Activated CD4-positive, alpha-beta T cell treated with anti-CD3 and anti-CD28 coated beads, Interleukin-2, Interleukin-6, amounts not matched to agents 100 ng/mL and 50 ng/mL, durations not matched to agents 16 hours and 8 hours (primary cell): ENCODE results near the gene NSF.
"Not testable (repeated sequence)": the region's sequence is repeated elsewhere in the genome, so short reads cannot be mapped to it uniquely, and the experiment has no call there.

Experiments used
- DNase-seq: peaks from one replicate; pipeline ENCODE4 v3.0.0-alpha.2; 2020

Gene NSF

GRCh38 chr17:46722662-46723285, 132.3 kb downstream of the NSF start:
- DNase-seq: no peak

- no peak for DNase-seq
These were observed 135.7 kb downstream of the NSF start for GRCh38 chr17:46726206-46726605.

GRCh38 chr17:46727572-46728348, 137.3 kb downstream of the NSF start:
- DNase-seq: no peak

GRCh38 chr17:46730026-46730425, 139.6 kb downstream of the NSF start:
- DNase-seq: no peak

- no peak for DNase-seq
These were observed 140.2 kb downstream of the NSF start for GRCh38 chr17:46730679-46731078.

- no peak for DNase-seq
These were observed 141.7 kb downstream of the NSF start for GRCh38 chr17:46732160-46732559.

- no peak for DNase-seq
These were observed 142.4 kb downstream of the NSF start for GRCh38 chr17:46732754-46733398.

- no peak for DNase-seq
These were observed 143.5 kb downstream of the NSF start for GRCh38 chr17:46733837-46734475.

- no peak for DNase-seq
These were observed 145.6 kb downstream of the NSF start for GRCh38 chr17:46736100-46736499.

GRCh38 chr17:46737326-46737725, 146.9 kb downstream of the NSF start:
- no peak for DNase-seq

GRCh38 chr17:46738544-46738943, 148.1 kb downstream of the NSF start:
- DNase-seq: no peak

GRCh38 chr17:46739982-46740381, 149.5 kb downstream of the NSF start:
- DNase-seq: no peak

- no peak for DNase-seq
These were observed 150.8 kb downstream of the NSF start for GRCh38 chr17:46741122-46741730.

- DNase-seq: no peak
These were observed 152.2 kb downstream of the NSF start for GRCh38 chr17:46742565-46743270.

- no peak for DNase-seq
These were observed 154.0 kb downstream of the NSF start for GRCh38 chr17:46744441-46744840.

- DNase-seq: no peak
These were observed 154.9 kb downstream of the NSF start for GRCh38 chr17:46745376-46745775.

GRCh38 chr17:46751425-46751824, 161.0 kb downstream of the NSF start:
- no peak for DNase-seq

- DNase-seq: no peak
These were observed 163.3 kb downstream of the NSF start for GRCh38 chr17:46753776-46754175.

GRCh38 chr17:46756081-46756735, 165.7 kb downstream of the NSF start:
- DNase-seq: no peak

- DNase-seq: no peak
These were observed 166.4 kb downstream of the NSF start for GRCh38 chr17:46756861-46757260.

GRCh38 chr17:46757588-46757987, 167.1 kb downstream of the NSF start:
- DNase-seq: not testable (repeated sequence)

- no peak for DNase-seq
These were observed 168.1 kb downstream of the NSF start for GRCh38 chr17:46758614-46759013.
